ENCODE data around the gene CHRNB4.

GRCh38 chr15:78599189-78599588 is 41.8 kb downstream of the CHRNB4 start:
- TF ChIP-seq EZH2 (IDR thresholded peaks at IDR 0.05; ENCODE audit: low read depth) (no peak), CTCF (conservative IDR thresholded peaks at IDR 0.05) (no peak)
